ENCODE results near the gene GPR15.

GPR15 gene

DNA sequence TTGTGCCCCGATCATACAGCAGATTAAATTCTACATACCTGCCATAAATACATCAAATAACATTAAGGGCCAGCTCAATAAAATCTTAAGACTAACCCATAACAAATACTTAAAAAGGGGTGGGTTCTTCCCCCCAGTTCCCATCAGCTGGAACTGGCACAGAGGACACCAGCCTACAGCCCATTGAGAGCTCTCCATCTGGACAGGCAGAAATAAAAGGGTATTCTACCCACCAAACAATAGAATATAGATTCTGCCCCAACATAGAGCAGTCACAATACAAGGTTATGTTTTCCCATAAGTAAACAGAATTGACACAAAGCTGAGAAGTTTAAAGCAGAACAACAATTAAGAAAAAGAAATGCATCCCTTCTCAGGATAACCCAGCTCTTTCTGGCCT is 49.7 kb downstream of the GPR15 start:
- no peak overlapping the region for H3K27ac ChIP-seq
- no peak for TF ChIP-seq CTCF (conservative IDR thresholded peaks at IDR 0.05; ENCODE audit: low read depth)
- DNase-seq (ENCODE audit: low spot score), result no peak
- POLR2A ChIA-PET (ENCODE audit: low non-redundant PET), result no interaction called here
- CTCF ChIA-PET, result interaction anchor here (0.6 kb wide), 1 partner anchor 8 kb away, joined by 4 read pairs; no protein-coding TSS in a partner anchor

DNA sequence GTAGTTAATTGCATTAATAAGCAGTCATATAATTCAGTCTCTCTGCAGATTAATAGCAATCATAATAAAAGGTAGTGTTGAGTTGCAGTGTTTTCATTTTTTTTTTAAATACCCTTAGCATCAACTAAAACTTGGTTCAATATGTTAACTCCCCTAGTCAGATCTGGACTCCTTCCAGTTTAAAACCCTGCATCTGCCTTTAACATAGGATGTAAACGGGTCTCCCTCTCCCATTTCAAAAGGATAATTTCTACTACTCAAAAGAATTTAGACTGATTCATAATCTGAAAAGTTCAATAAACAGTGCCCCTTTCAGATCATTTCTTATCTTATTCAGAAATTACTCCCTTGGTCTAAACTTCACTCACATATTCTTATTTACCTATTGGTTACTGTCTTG is 50.3 kb downstream of the GPR15 start:
- DNase-seq (ENCODE audit: low spot score), result no peak
- no peak for TF ChIP-seq CTCF (conservative IDR thresholded peaks at IDR 0.05; ENCODE audit: low read depth)
- H3K27ac ChIP-seq, result no peak overlapping the region
- ChIA-PET CTCF (no interaction called here), POLR2A (ENCODE audit: low non-redundant PET) (no interaction called here)

GRCh38 chr3:98583766-98584165 is 52.0 kb downstream of the GPR15 start:
- TF ChIP-seq CTCF (conservative IDR thresholded peaks at IDR 0.05; ENCODE audit: low read depth), result no peak
- DNase-seq (ENCODE audit: low spot score), result no peak
- no peak overlapping the region for H3K27ac ChIP-seq
- CTCF ChIA-PET, result no interaction called here
- POLR2A ChIA-PET (ENCODE audit: low non-redundant PET), result no interaction called here
